ENCODE measurements around the gene PRKN.
"Not testable (repeated sequence)": the region's sequence is repeated elsewhere in the genome, so short reads cannot be mapped to it uniquely, and the experiment has no call there.

Gene PRKN

GRCh38 chr6:162421004-162421403 lies 306.6 kb downstream of the PRKN start:
- no peak for DNase-seq

- no peak for DNase-seq
Observed at GRCh38 chr6:162416831-162417537, 310.6 kb downstream of the PRKN start.

GRCh38 chr6:162416307-162416706 lies 311.3 kb downstream of the PRKN start:
- DNase-seq: no peak

- no peak for DNase-seq
Observed at GRCh38 chr6:162409741-162410691, 317.6 kb downstream of the PRKN start.

GRCh38 chr6:162408826-162409535 lies 318.6 kb downstream of the PRKN start:
- DNase-seq: no peak

- no peak for DNase-seq
Observed at GRCh38 chr6:162404951-162405350, 322.6 kb downstream of the PRKN start.

- no peak for DNase-seq
Observed at GRCh38 chr6:162403031-162403430, 324.5 kb downstream of the PRKN start.

- no peak for DNase-seq
Observed at GRCh38 chr6:162395181-162395580, 332.4 kb downstream of the PRKN start.

GRCh38 chr6:162390961-162391811 lies 336.4 kb downstream of the PRKN start:
- not testable (repeated sequence) for DNase-seq

- no peak for DNase-seq
Observed at GRCh38 chr6:162389343-162390085, 338.1 kb downstream of the PRKN start.

GRCh38 chr6:162388383-162388777 lies 339.2 kb downstream of the PRKN start:
- DNase-seq: no peak

GRCh38 chr6:162387718-162388382 lies 339.7 kb downstream of the PRKN start:
- DNase-seq: no peak

GRCh38 chr6:162385980-162386379 lies 341.6 kb downstream of the PRKN start:
- DNase-seq: no peak

GRCh38 chr6:162379757-162380409 lies 347.7 kb downstream of the PRKN start:
- DNase-seq: no peak

- no peak for DNase-seq
Observed at GRCh38 chr6:162377735-162378134, 349.8 kb downstream of the PRKN start.

- no peak for DNase-seq
Observed at GRCh38 chr6:162373868-162374267, 353.7 kb downstream of the PRKN start.

GRCh38 chr6:162373192-162373591 lies 354.4 kb downstream of the PRKN start:
- DNase-seq: no peak

- no peak for DNase-seq
Observed at GRCh38 chr6:162372106-162372505, 355.5 kb downstream of the PRKN start.

GRCh38 chr6:162371121-162371520 lies 356.4 kb downstream of the PRKN start:
- no peak for DNase-seq

GRCh38 chr6:162369091-162369490 lies 358.5 kb downstream of the PRKN start:
- no peak for DNase-seq

GRCh38 chr6:162364488-162364887 lies 363.1 kb downstream of the PRKN start:
- no peak for DNase-seq
